ENCODE data around the gene BCAP31. TPM values are rescaled to one million over a fixed set of nuclear protein-coding genes. Genes with fewer than 3 reads are reported as not detected.
"Not testable (repeated sequence)": the region's sequence is repeated elsewhere in the genome, so short reads cannot be mapped to it uniquely, and the experiment has no call there.

Gene BCAP31
- polyA plus RNA-seq, 1 experiment, result 222 TPM

- TF ChIP-seq CTCF (IDR thresholded peaks at IDR 0.05; ENCODE audit: insufficient read depth, low read depth, low read length), result no peak
- ChIA-PET POLR2A (no interaction called here), CTCF (interaction anchor here (0.7 kb wide), 1 partner anchor 35 kb away, joined by 3 read pairs; no protein-coding TSS in a partner anchor)
- Histone ChIP-seq H3K36me3 (ENCODE audit: control insufficient read depth, insufficient read depth, low read length) (peaks cover 5% of the 10 kb centered on the region), H3K4me3 (ENCODE audit: low read depth, low read length) (no peak overlapping the region), H3K27me3 (ENCODE audit: control insufficient read depth, insufficient read depth, low read length) (no peaks in the 10 kb centered on the region)
- no peak for DNase-seq (ENCODE audit: low read depth)
Observed at GRCh38 chrX:153703036-153703370, 21.2 kb downstream of the BCAP31 start.

GRCh38 chrX:153702336-153703035 lies 21.7 kb downstream of the BCAP31 start:
- H3K27me3 ChIP-seq (ENCODE audit: control insufficient read depth, insufficient read depth, low read length), result no peaks in the 10 kb centered on the region
- H3K36me3 ChIP-seq (ENCODE audit: control insufficient read depth, insufficient read depth, low read length), result peaks cover 5% of the 10 kb centered on the region
- POLR2A ChIA-PET, result no interaction called here
- CTCF ChIA-PET, result interaction anchor here (0.7 kb wide), 1 partner anchor 35 kb away, joined by 3 read pairs; no protein-coding TSS in a partner anchor
- no peak for TF ChIP-seq CTCF (IDR thresholded peaks at IDR 0.05; ENCODE audit: insufficient read depth, low read depth, low read length)
- H3K4me3 ChIP-seq (ENCODE audit: low read depth, low read length), result no peak overlapping the region
- no peak for DNase-seq (ENCODE audit: low read depth)

GRCh38 chrX:153701706-153702105 lies 22.5 kb downstream of the BCAP31 start:
- POLR2A ChIA-PET, result no interaction called here
- Histone ChIP-seq H3K4me3 (ENCODE audit: low read depth, low read length) (no peak overlapping the region), H3K36me3 (ENCODE audit: control insufficient read depth, insufficient read depth, low read length) (peaks cover 5% of the 10 kb centered on the region), H3K27me3 (ENCODE audit: control insufficient read depth, insufficient read depth, low read length) (no peaks in the 10 kb centered on the region)
- CTCF ChIA-PET, result no interaction called here
- no peak for TF ChIP-seq CTCF (IDR thresholded peaks at IDR 0.05; ENCODE audit: insufficient read depth, low read depth, low read length)
- no peak for DNase-seq (ENCODE audit: low read depth)

GRCh38 chrX:153700967-153701366 lies 23.2 kb downstream of the BCAP31 start:
- DNase-seq (ENCODE audit: low read depth), result no peak
- ChIA-PET POLR2A (no interaction called here), CTCF (interaction anchor here (0.7 kb wide), 1 partner anchor 309 kb away, joined by 3 read pairs; no protein-coding TSS in a partner anchor)
- Histone ChIP-seq H3K36me3 (ENCODE audit: control insufficient read depth, insufficient read depth, low read length) (peaks cover 7% of the 10 kb centered on the region), H3K27me3 (ENCODE audit: control insufficient read depth, insufficient read depth, low read length) (no peaks in the 10 kb centered on the region), H3K4me3 (ENCODE audit: low read depth, low read length) (no peak overlapping the region)
- TF ChIP-seq CTCF (IDR thresholded peaks at IDR 0.05; ENCODE audit: insufficient read depth, low read depth, low read length), result no peak

GRCh38 chrX:153700376-153700945 lies 23.7 kb downstream of the BCAP31 start:
- TF ChIP-seq CTCF (IDR thresholded peaks at IDR 0.05; ENCODE audit: insufficient read depth, low read depth, low read length), result no peak
- Histone ChIP-seq H3K36me3 (ENCODE audit: control insufficient read depth, insufficient read depth, low read length) (peaks cover 7% of the 10 kb centered on the region), H3K4me3 (ENCODE audit: low read depth, low read length) (no peak overlapping the region), H3K27me3 (ENCODE audit: control insufficient read depth, insufficient read depth, low read length) (no peaks in the 10 kb centered on the region)
- ChIA-PET CTCF (no interaction called here), POLR2A (no interaction called here)
- no peak for DNase-seq (ENCODE audit: low read depth)

GRCh38 chrX:153699784-153700371 lies 24.3 kb downstream of the BCAP31 start:
- H3K36me3 ChIP-seq (ENCODE audit: control insufficient read depth, insufficient read depth, low read length); H3K4me3 ChIP-seq (ENCODE audit: low read depth, low read length); POLR2A ChIA-PET; CTCF ChIA-PET; H3K27me3 ChIP-seq (ENCODE audit: control insufficient read depth, insufficient read depth, low read length); DNase-seq (ENCODE audit: low read depth): not testable (repeated sequence)

- H3K36me3 ChIP-seq (ENCODE audit: control insufficient read depth, insufficient read depth, low read length); H3K4me3 ChIP-seq (ENCODE audit: low read depth, low read length); POLR2A ChIA-PET; DNase-seq (ENCODE audit: low read depth); CTCF ChIA-PET; H3K27me3 ChIP-seq (ENCODE audit: control insufficient read depth, insufficient read depth, low read length): not testable (repeated sequence)
Observed at GRCh38 chrX:153699210-153699783, 24.9 kb downstream of the BCAP31 start.
